Tibial nerve (tissue), 4 donors: ENCODE measurements around the gene TANC1.

Experiments
- CTCF ChIP-seq, 5 experiments: fragments of 200-600 bp in 3 of 5; fragments of 450-650 bp in 2 of 5; sonication (generic) in 3 of 5; IDR thresholded peaks; one replicate each; pipeline ENCODE4 v1.5.1; 2016 to 2019; ENCODE audit warnings: antibody characterized with exemption in 5 of 5, mild to moderate bottlenecking in 3 of 5, moderate library complexity in 2 of 5
- EP300 ChIP-seq, 2 donors: sonication (generic); formaldehyde crosslinking; IDR thresholded peaks; one replicate each; pipeline ENCODE4 v1.6.1; 2017; ENCODE audit warnings: antibody characterized with exemption in 2 of 2, mild to moderate bottlenecking in 1 of 2
- POLR2A ChIP-seq, 2 donors: fragments of 450-650 bp; IDR thresholded peaks; one replicate each; pipeline ENCODE4 v1.6.1; 2017; ENCODE audit warnings: antibody characterized with exemption in 2 of 2, mild to moderate bottlenecking in 2 of 2, moderate library complexity in 2 of 2

DNA sequence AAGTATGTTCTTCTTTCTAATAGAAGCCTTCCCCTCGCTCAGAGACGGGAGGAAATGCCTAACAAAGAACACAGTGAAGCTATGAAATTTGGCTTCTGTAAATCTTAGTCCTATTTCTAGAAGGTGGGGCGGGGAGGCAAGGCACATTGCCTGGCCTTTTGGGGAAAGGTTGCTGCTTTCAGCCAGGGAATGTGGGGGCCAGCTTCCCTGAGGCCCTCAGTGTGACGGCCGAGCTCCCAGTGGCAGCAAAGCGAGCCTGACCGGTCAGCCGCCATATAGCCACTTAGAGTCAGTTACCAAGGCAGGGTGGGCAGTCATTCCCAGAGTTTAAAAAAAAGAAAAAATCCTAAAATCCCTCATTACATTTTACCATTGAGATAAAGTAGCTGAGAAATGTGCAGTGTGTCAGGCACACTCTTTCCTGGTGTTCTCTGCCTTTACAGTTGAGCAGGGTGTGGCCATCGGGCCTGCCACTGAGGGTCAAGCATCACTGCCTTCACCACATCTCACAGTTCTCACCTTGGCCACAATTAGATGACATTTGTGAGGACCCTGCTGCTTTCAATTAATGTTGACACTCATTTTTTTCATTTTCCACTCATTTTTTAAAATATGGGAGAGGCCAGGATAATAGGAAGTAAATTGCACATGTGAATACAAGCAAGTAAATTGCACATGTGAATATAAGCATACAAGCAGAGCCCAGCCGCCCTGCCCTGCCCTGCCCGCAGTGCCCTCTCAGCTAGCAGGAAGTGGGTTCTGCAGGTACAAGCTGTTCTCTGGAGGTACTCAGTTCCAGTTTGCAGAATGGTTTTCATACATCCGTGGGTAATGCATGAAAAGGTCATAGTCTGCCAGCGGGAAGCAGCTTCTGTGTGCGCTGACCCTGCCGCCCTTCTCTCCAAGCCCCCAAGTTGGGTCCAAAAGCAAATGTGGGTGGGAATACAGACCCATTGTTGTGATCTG is 241.2 kb downstream of the TANC1 start:
- no peak for TF ChIP-seq CTCF (IDR thresholded peaks at IDR 0.05)
- TF ChIP-seq POLR2A (IDR thresholded peaks at IDR 0.05): no peak
- TF ChIP-seq EP300 (IDR thresholded peaks at IDR 0.05): no peak
